Activated CD4-positive, alpha-beta memory T cell treated with anti-CD3 and anti-CD28 coated beads, Interleukin-2, amount 10 ng/mL, durations not matched to agents 7 days and 5 days (primary cell): ENCODE measurements around the gene RNF20. TPM values are rescaled to one million over a fixed set of nuclear protein-coding genes. Genes with fewer than 3 reads are reported as not detected.
"Not testable (repeated sequence)": the region's sequence is repeated elsewhere in the genome, so short reads cannot be mapped to it uniquely, and the experiment has no call there.

Source experiments
- CTCF ChIA-PET: fragments of 350-600 bp; sonication (Branson Sonifier 250); formaldehyde crosslinking; loops from one replicate; lab custom pipeline; 2021; ENCODE audit warnings: antibody characterized with exemption, inconsistent platforms; lab: Charles Lee
- POLR2A ChIA-PET: fragments of 350-600 bp; sonication (Branson Sonifier 250); formaldehyde crosslinking; loops from one replicate; lab custom pipeline; 2021; ENCODE audit warnings: antibody characterized with exemption; lab: Charles Lee
- DNase-seq: peaks from one replicate; pipeline ENCODE4 v3.0.0-alpha.2; 2020
- H3K27ac Mint-ChIP-seq: one replicate; pipeline ENCODE4 v1.8.0; 2021; ENCODE audit warnings: mild to moderate bottlenecking, mixed read lengths
- H3K27me3 Mint-ChIP-seq: one replicate; pipeline ENCODE4 v1.8.0; 2021; ENCODE audit warnings: mixed read lengths
- H3K36me3 Mint-ChIP-seq: one replicate; pipeline ENCODE4 v1.8.0; 2021; ENCODE audit warnings: low read depth, mixed read lengths
- H3K4me1 Mint-ChIP-seq: one replicate; pipeline ENCODE4 v1.8.0; 2021; ENCODE audit warnings: mixed read lengths
- H3K4me3 Mint-ChIP-seq: one replicate; pipeline ENCODE4 v1.8.0; 2021; ENCODE audit warnings: mild to moderate bottlenecking, mixed read lengths
- H3K9me3 Mint-ChIP-seq: one replicate; pipeline ENCODE4 v1.8.0; 2021; ENCODE audit warnings: mixed read lengths
- total RNA-seq, 2 experiments: library from RNA; stranded (reverse); gene quantifications; one replicate each; pipeline ENCODE4 v1.2.3, GENCODE V29; 2021

RNF20 gene
- total RNA-seq, 2 experiments from 2014 or later, result 43.1 to 43.3 TPM

- CTCF ChIA-PET, result interaction anchor here (0.8 kb wide), 1 partner anchor 12 kb away, joined by 4 read pairs; no protein-coding TSS in a partner anchor
- H3K4me3 Mint-ChIP-seq, H3K9me3 Mint-ChIP-seq, H3K27ac Mint-ChIP-seq, POLR2A ChIA-PET, H3K27me3 Mint-ChIP-seq, H3K4me1 Mint-ChIP-seq, DNase-seq: not testable (repeated sequence)
- H3K36me3 Mint-ChIP-seq, result peaks cover 87% of the 10 kb centered on the region
These were observed 15.9 kb downstream of the RNF20 start for GRCh38 chr9:101549472-101550098.

GRCh38 chr9:101561740-101562139, 28.1 kb downstream of the RNF20 start:
- CTCF ChIA-PET, result interaction anchor here (0.7 to 1.6 kb wide), 2 partner anchors 12 to 1441 kb away, joined by 4 read pairs; no protein-coding TSS in a partner anchor

GRCh38 chr9:101562966-101563365, 29.3 kb downstream of the RNF20 start:
- Mint-ChIP-seq H3K36me3 (peaks cover 73% of the 10 kb centered on the region), H3K27me3 (no peaks in the 10 kb centered on the region), H3K4me3 (no peak overlapping the region), H3K4me1 (peaks cover 17% of the 10 kb centered on the region), H3K9me3 (no peaks in the 10 kb centered on the region), H3K27ac (no peak overlapping the region)
- no peak for DNase-seq
- POLR2A ChIA-PET, result no interaction called here
- CTCF ChIA-PET, result no interaction called here

More at GRCh38 chr9:101561740-101562139, 28.1 kb downstream of the RNF20 start:
- Mint-ChIP-seq H3K4me3 (no peak overlapping the region), H3K4me1 (peaks cover 13% of the 10 kb centered on the region), H3K36me3 (peaks cover 77% of the 10 kb centered on the region), H3K27ac (no peak overlapping the region), H3K27me3 (no peaks in the 10 kb centered on the region), H3K9me3 (no peaks in the 10 kb centered on the region)
- POLR2A ChIA-PET, result no interaction called here
- DNase-seq, result no peak

- Mint-ChIP-seq H3K9me3 (no peaks in the 10 kb centered on the region), H3K4me3 (no peak overlapping the region), H3K4me1 (peaks cover 17% of the 10 kb centered on the region), H3K27ac (no peak overlapping the region), H3K27me3 (no peaks in the 10 kb centered on the region), H3K36me3 (peaks cover 66% of the 10 kb centered on the region)
- CTCF ChIA-PET, result no interaction called here
- DNase-seq, result no peak
- POLR2A ChIA-PET, result no interaction called here
These were observed 30.6 kb downstream of the RNF20 start for GRCh38 chr9:101564252-101564651.

- peak; percentile 38 for DNase-seq
- H3K9me3 Mint-ChIP-seq, result no peaks in the 10 kb centered on the region
- no peak overlapping the region for H3K27ac Mint-ChIP-seq
- H3K4me1 Mint-ChIP-seq, result peaks cover 10% of the 10 kb centered on the region
- ChIA-PET CTCF (interaction anchor here (0.7 to 1.2 kb wide), 2 partner anchors 16 to 116 kb away, joined by 3 read pairs; no protein-coding TSS in a partner anchor), POLR2A (no interaction called here)
- H3K27me3 Mint-ChIP-seq, result no peaks in the 10 kb centered on the region
- H3K4me3 Mint-ChIP-seq, result no peak overlapping the region
- peaks cover 40% of the 10 kb centered on the region for H3K36me3 Mint-ChIP-seq
These were observed 33.5 kb downstream of the RNF20 start for GRCh38 chr9:101566904-101567724.

- POLR2A ChIA-PET, result no interaction called here
- Mint-ChIP-seq H3K36me3 (peaks cover 33% of the 10 kb centered on the region), H3K27me3 (no peaks in the 10 kb centered on the region), H3K4me1 (peaks cover 9% of the 10 kb centered on the region), H3K27ac (no peak overlapping the region), H3K9me3 (no peaks in the 10 kb centered on the region), H3K4me3 (no peak overlapping the region)
- CTCF ChIA-PET, result interaction anchor here (0.7 to 1.2 kb wide), 2 partner anchors 17 to 117 kb away, joined by 3 read pairs; no protein-coding TSS in a partner anchor
- no peak for DNase-seq
These were observed 34.2 kb downstream of the RNF20 start for GRCh38 chr9:101567725-101568350.

GRCh38 chr9:101569741-101570501, 36.3 kb downstream of the RNF20 start:
- POLR2A ChIA-PET, result no interaction called here
- H3K4me1 Mint-ChIP-seq, result peaks cover 18% of the 10 kb centered on the region
- no peak for DNase-seq

GRCh38 chr9:101571114-101571513, 37.5 kb downstream of the RNF20 start:
- Mint-ChIP-seq H3K36me3 (peaks cover 17% of the 10 kb centered on the region), H3K27me3 (no peaks in the 10 kb centered on the region), H3K4me3 (no peak overlapping the region), H3K9me3 (no peaks in the 10 kb centered on the region), H3K4me1 (peaks cover 18% of the 10 kb centered on the region), H3K27ac (no peak overlapping the region)
- POLR2A ChIA-PET, result no interaction called here
- CTCF ChIA-PET, result no interaction called here
- no peak for DNase-seq

More at GRCh38 chr9:101569741-101570501, 36.3 kb downstream of the RNF20 start:
- no peak overlapping the region for H3K27ac Mint-ChIP-seq
- peaks cover 24% of the 10 kb centered on the region for H3K36me3 Mint-ChIP-seq
- CTCF ChIA-PET, result no interaction called here
- H3K27me3 Mint-ChIP-seq, result no peaks in the 10 kb centered on the region
- H3K9me3 Mint-ChIP-seq, result no peaks in the 10 kb centered on the region
- no peak overlapping the region for H3K4me3 Mint-ChIP-seq

- Mint-ChIP-seq H3K27me3 (no peaks in the 10 kb centered on the region), H3K4me1 (peaks cover 15% of the 10 kb centered on the region), H3K4me3 (no peak overlapping the region), H3K27ac (no peak overlapping the region), H3K9me3 (no peaks in the 10 kb centered on the region), H3K36me3 (peaks cover 15% of the 10 kb centered on the region)
- ChIA-PET CTCF (no interaction called here), POLR2A (interaction anchor here (0.9 kb wide), 1 partner anchor 14 kb away, joined by 3 read pairs; no protein-coding TSS in a partner anchor)
- DNase-seq, result no peak
These were observed 38.7 kb downstream of the RNF20 start for GRCh38 chr9:101572316-101572715.

- Mint-ChIP-seq H3K4me3 (no peak overlapping the region), H3K27me3 (no peaks in the 10 kb centered on the region), H3K4me1 (peaks cover 13% of the 10 kb centered on the region), H3K36me3 (peaks cover 4% of the 10 kb centered on the region), H3K9me3 (no peaks in the 10 kb centered on the region), H3K27ac (no peak overlapping the region)
- DNase-seq, result no peak
- ChIA-PET CTCF (no interaction called here), POLR2A (interaction anchor here (1.3 kb wide), 1 partner anchor 42 kb away, joined by 5 read pairs; the partner anchor contains the start of gene RNF20)
These were observed 41.2 kb downstream of the RNF20 start for GRCh38 chr9:101574731-101575333.

- Mint-ChIP-seq H3K4me1 (peaks cover 6% of the 10 kb centered on the region), H3K27me3 (no peaks in the 10 kb centered on the region), H3K9me3 (no peaks in the 10 kb centered on the region), H3K36me3 (peaks cover 4% of the 10 kb centered on the region), H3K4me3 (no peak overlapping the region), H3K27ac (no peak overlapping the region)
- CTCF ChIA-PET, result no interaction called here
- POLR2A ChIA-PET, result no interaction called here
- DNase-seq, result no peak
These were observed 44.7 kb downstream of the RNF20 start for GRCh38 chr9:101578378-101578777.
